HepG2 (cell line): Measurements from ENCODE around the gene BCAT1. TPM values are rescaled to one million over a fixed set of nuclear protein-coding genes. Genes with fewer than 3 reads are reported as not detected.

ENCODE experiments used
- ATAC-seq: fragments of 200-7000 bp; cut with Tn5 transposase; 3 replicates; pipeline ENCODE4 v1.9.1; 2020; ENCODE audit warnings: mild to moderate bottlenecking, moderate library complexity
- BruUV-seq: library from RNA; stranded (reverse); fragments of 400-500 nt; replicated peaks from 2 replicates; lab custom pipeline; 2021; lab: Mats Ljungman, UMichigan
- CTCF ChIA-PET: fragments of 300-600 bp; formaldehyde crosslinking; extraction: SDS; loops from one replicate; lab custom pipeline; 2021; ENCODE audit warnings: low total read pairs, inconsistent platforms, low intra/inter-chr PET ratio; lab: Yijun Ruan, JAX
- POLR2A ChIA-PET: fragments of 350-600 bp; sonication (Branson Sonifier 250); formaldehyde crosslinking; loops from one replicate; lab custom pipeline; 2020; ENCODE audit warnings: antibody characterized with exemption, inconsistent platforms; lab: Yijun Ruan, JAX
- DNase-seq: peaks from one replicate; pipeline ENCODE4 v3.0.0-alpha.2; 2015; ENCODE audit warnings: low spot score
- FAIRE-seq: peaks from 3 replicates; lab custom pipeline; 2011; peaks lifted over from hg19 to GRCh38; lab: Jason Lieb, UNC
- H2AFZ ChIP-seq: one replicate; pipeline ENCODE4 v1.6.1; 2011; ENCODE audit warnings: low read length, inconsistent platforms
- H3K27ac ChIP-seq: fragments of 300-600 bp; 3 replicates; pipeline ENCODE4 v1.8.0; 2011; ENCODE audit warnings: mixed run types, mild to moderate bottlenecking, mixed read lengths, low read length, inconsistent platforms; ENCODE audit not compliant: insufficient read depth; ENCODE audit errors: extremely low read length
- H3K27me3 ChIP-seq, 2 experiments: fragments of 200-600 bp in 1 of 2; 2 replicates in 1 of 2; 3 replicates in 1 of 2; pipeline versions ENCODE4 v1.6.0 to v1.8.0; 2011; ENCODE audit warnings: low read length in 2 of 2, mild to moderate bottlenecking in 2 of 2, moderate library complexity in 2 of 2, inconsistent platforms in 1 of 2; ENCODE audit not compliant: insufficient read depth in 2 of 2, control insufficient read depth in 1 of 2
- H3K36me3 ChIP-seq, 2 experiments: fragments of 200-600 bp in 1 of 2; replicated peaks in 1 of 2; 2 replicates in 1 of 2; 3 replicates in 1 of 2; pipeline versions ENCODE4 v1.5.1 to v1.8.0; 2011; ENCODE audit warnings: low read length in 2 of 2, inconsistent platforms in 1 of 2; ENCODE audit not compliant: insufficient read depth in 2 of 2, control insufficient read depth in 1 of 2
- H3K4me1 ChIP-seq: 2 replicates; pipeline ENCODE4 v1.5.1; 2012; ENCODE audit warnings: low read length, inconsistent platforms; ENCODE audit not compliant: insufficient read depth
- H3K4me2 ChIP-seq: 2 replicates; pipeline ENCODE4 v1.6.0; 2011; ENCODE audit warnings: low read depth, low read length, inconsistent platforms
- H3K4me3 ChIP-seq, 3 experiments: fragments of 200-600 bp in 1 of 3; sonication (generic), shearing (Covaris generic) in 1 of 3; replicated peaks in 1 of 3; 2 replicates each; pipeline ENCODE4 v1.5.1; 2011 to 2016; ENCODE audit warnings: low read length in 3 of 3, inconsistent platforms in 2 of 3, low read depth in 2 of 3, mild to moderate bottlenecking in 2 of 3, control low read depth in 1 of 3, mixed read lengths in 1 of 3; ENCODE audit not compliant: insufficient read depth in 1 of 3
- H3K79me2 ChIP-seq: one replicate; pipeline ENCODE4 v1.6.1; 2011; ENCODE audit warnings: low read length, inconsistent platforms; ENCODE audit not compliant: insufficient read depth
- H3K9ac ChIP-seq: 2 replicates; pipeline ENCODE4 v1.6.0; 2011; ENCODE audit warnings: mild to moderate bottlenecking, low read depth, low read length, inconsistent platforms; ENCODE audit not compliant: insufficient read depth
- H3K9me3 ChIP-seq: 2 replicates; pipeline ENCODE4 v1.5.1; 2012; ENCODE audit warnings: mild to moderate bottlenecking, low read length
- H4K20me1 ChIP-seq: 2 replicates; pipeline ENCODE4 v1.6.0; 2011; ENCODE audit warnings: inconsistent platforms, mild to moderate bottlenecking, low read length, moderate library complexity; ENCODE audit not compliant: insufficient read depth
- PRDM15 ChIP-seq: sonication (generic); formaldehyde crosslinking; IDR thresholded peaks from 2 replicates; pipeline ENCODE4 v1.4.0; 2020; ENCODE audit warnings: missing genetic modification reagents
- SSRP1 ChIP-seq: IDR thresholded peaks from 2 replicates; pipeline ENCODE4 v1.6.1; 2016; ENCODE audit warnings: control low read depth
- ZBTB44 ChIP-seq: sonication (generic); formaldehyde crosslinking; IDR thresholded peaks from 2 replicates; pipeline ENCODE4 v1.4.0; 2020; ENCODE audit warnings: missing genetic modification reagents
- ZNF768 ChIP-seq: sonication (generic); formaldehyde crosslinking; IDR thresholded peaks from 2 replicates; pipeline ENCODE4 v1.4.0; 2020; ENCODE audit warnings: missing genetic modification reagents
- ZNF782 ChIP-seq: sonication (generic); formaldehyde crosslinking; IDR thresholded peaks from 2 replicates; pipeline ENCODE4 v1.4.0; 2020; ENCODE audit warnings: missing genetic modification reagents, mild to moderate bottlenecking, borderline replicate concordance
- ZNF816 ChIP-seq: sonication (generic); formaldehyde crosslinking; IDR thresholded peaks from 2 replicates; pipeline ENCODE4 v1.8.0; 2022; ENCODE audit warnings: missing genetic modification reagents, mild to moderate bottlenecking, borderline replicate concordance
- WGBS: methylation state at CpG from one replicate; pipeline ENCODE4 v1.1.6; 2017; ENCODE audit warnings: low lambda C conversion rate; 5-methylcytosine and 5-hydroxymethylcytosine counted together
- in situ Hi-C: cut with HindIII; loops from 2 replicates; pipeline ENCODE4 v1.10.0; 2017; ENCODE audit warnings: low pct_unique_long_range_greater_than_20kb; ENCODE audit not compliant: extremely low pct_ligation_motif_present
- intact Hi-C: fragments of 100-400 bp; cut with micrococcal nuclease; formaldehyde crosslinking; loops from one replicate; pipeline ENCODE4 v1.10.0; 2022; ENCODE audit not compliant: unreplicated experiment
- polyA plus RNA-seq, 8 experiments: library from polyadenylated mRNA; depleted of rRNA in 3 of 8; stranded (reverse) in 7 of 8; unstranded in 1 of 8; fragments of >200 nt; fragmentation: Illumina TruSeq in 4 of 8; extraction: Trizol in 4 of 8; gene quantifications; 2 replicates each; pipeline versions ENCODE4 v1.2.1 to v1.2.3, GENCODE V29; 2011 to 2016; ENCODE audit warnings: low read depth in 4 of 8, missing spikeins in 1 of 8, mixed read lengths in 1 of 8; ENCODE audit not compliant: insufficient read depth in 1 of 8
- total RNA-seq, 5 experiments: library from RNA; depleted of rRNA; stranded (reverse); fragments of >200 nt; fragmentation: Illumina TruSeq; extraction: Trizol; gene quantifications; 2 replicates each; pipeline ENCODE4 v1.2.3, GENCODE V29; 2016; ENCODE audit warnings: low read depth in 1 of 5

Gene BCAT1
- total and polyA plus RNA-seq, 2 of the 13 experiments (the other 11 are each of a cell fraction or from before 2014, with no cell fraction given), result 8.0 to 75.5 TPM

- TF ChIP-seq PRDM15 (CRISPR knock-in tag) (no peak), ZBTB44 (CRISPR knock-in tag) (no peak), ZNF782 (CRISPR knock-in tag) (no peak), ZNF816 (CRISPR knock-in tag) (no peak)
Observed at GRCh38 chr12:24977711-24978110, 28.8 kb upstream of the BCAT1 start (continued).

- no peak for TF ChIP-seq SSRP1 (CRISPR knock-in tag)
- peak; percentile 14; the same call in 1 of the 2 replicates for TF ChIP-seq ZNF768 (CRISPR knock-in tag)
- H3K79me2 ChIP-seq, result no peaks in the 10 kb centered on the region
- FAIRE-seq (no peak), ATAC-seq (no peak), DNase-seq (no peak)
- H2AFZ ChIP-seq, result no peak overlapping the region
- no peak overlapping the region for H3K27ac ChIP-seq
- H4K20me1 ChIP-seq, result no peaks in the 10 kb centered on the region
- H3K9me3 ChIP-seq, result no peaks in the 10 kb centered on the region
- no peak overlapping the region for H3K9ac ChIP-seq
- CTCF ChIA-PET, result no interaction called here
- H3K36me3 ChIP-seq, result no peaks in the 10 kb centered on the region
- no TSS peak for BruUV-seq
- H3K4me3 ChIP-seq, result no peak overlapping the region
- intact Hi-C loops, result no loop called here
- no peaks in the 10 kb centered on the region for H3K27me3 ChIP-seq
- in situ Hi-C loops, result no loop called here
- no peak overlapping the region for H3K4me2 ChIP-seq
- POLR2A ChIA-PET, result no interaction called here
- H3K4me1 ChIP-seq, result no peaks in the 10 kb centered on the region
- 41% methylated on average over 4 of the region's 4 CpGs for WGBS
Observed at GRCh38 chr12:24977060-24977459, 28.2 kb upstream of the BCAT1 start.
